DND-41 (cell line): ENCODE measurements around the gene CTNND1.

Source experiments
- EZH2 ChIP-seq: IDR thresholded peaks from 3 replicates; pipeline ENCODE4 v1.6.1; 2012; ENCODE audit warnings: borderline replicate concordance, low read depth, mild to moderate bottlenecking, moderate library complexity, low read length, inconsistent platforms; ENCODE audit not compliant: severe bottlenecking
- TF ChIP-seq, protein P1 (sequence below): IDR thresholded peaks from 2 replicates; pipeline ENCODE4 v1.5.1; 2012; ENCODE audit warnings: borderline replicate concordance, low read length, moderate library complexity, mild to moderate bottlenecking; ENCODE audit not compliant: poor library complexity, severe bottlenecking; ENCODE audit errors: extremely low read depth

DNA sequence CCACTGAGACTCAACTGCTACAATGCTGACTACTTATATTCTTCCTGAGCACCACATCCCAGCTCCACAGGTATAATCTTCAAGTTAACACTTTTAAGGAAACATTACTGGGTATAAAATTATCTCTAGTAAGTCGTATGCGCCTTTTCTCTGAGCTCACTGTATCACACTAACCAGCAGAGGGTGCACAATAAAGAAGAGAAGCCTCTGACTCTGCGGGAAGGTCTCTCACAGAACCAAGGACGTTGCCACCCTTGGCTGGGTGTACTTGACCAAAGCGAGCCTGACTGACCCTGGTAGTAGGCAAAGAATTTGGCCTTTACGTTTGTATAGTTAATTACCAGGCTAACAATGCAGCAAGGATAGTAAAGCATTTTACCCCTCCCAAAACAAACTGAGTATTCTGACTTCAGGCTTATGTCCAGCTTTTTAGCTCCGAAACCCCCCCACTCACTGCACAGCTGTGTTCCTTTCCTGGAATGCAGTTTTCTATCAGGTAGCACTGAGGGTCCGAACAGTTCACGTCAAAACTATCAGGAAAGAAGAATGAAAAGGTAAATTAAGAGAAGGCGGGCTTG, 9.8 kb upstream of the CTNND1 start, which contains the start of gene BTBD18:
- TF ChIP-seq, protein P1, sequence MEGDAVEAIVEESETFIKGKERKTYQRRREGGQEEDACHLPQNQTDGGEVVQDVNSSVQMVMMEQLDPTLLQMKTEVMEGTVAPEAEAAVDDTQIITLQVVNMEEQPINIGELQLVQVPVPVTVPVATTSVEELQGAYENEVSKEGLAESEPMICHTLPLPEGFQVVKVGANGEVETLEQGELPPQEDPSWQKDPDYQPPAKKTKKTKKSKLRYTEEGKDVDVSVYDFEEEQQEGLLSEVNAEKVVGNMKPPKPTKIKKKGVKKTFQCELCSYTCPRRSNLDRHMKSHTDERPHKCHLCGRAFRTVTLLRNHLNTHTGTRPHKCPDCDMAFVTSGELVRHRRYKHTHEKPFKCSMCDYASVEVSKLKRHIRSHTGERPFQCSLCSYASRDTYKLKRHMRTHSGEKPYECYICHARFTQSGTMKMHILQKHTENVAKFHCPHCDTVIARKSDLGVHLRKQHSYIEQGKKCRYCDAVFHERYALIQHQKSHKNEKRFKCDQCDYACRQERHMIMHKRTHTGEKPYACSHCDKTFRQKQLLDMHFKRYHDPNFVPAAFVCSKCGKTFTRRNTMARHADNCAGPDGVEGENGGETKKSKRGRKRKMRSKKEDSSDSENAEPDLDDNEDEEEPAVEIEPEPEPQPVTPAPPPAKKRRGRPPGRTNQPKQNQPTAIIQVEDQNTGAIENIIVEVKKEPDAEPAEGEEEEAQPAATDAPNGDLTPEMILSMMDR: peak; percentile 58
- no peak for TF ChIP-seq EZH2
